K562 (cell line): Measurements from ENCODE around the gene TMEM270. TPM values are rescaled to one million over a fixed set of nuclear protein-coding genes. Genes with fewer than 3 reads are reported as not detected.

Source experiments
- ASH1L ChIP-seq: fragments of 450-650 bp; IDR thresholded peaks from 2 replicates; pipeline ENCODE4 v1.6.1; 2018; ENCODE audit warnings: borderline replicate concordance, mild to moderate bottlenecking, low read depth; ENCODE audit not compliant: partially characterized antibody
- CBFB ChIP-seq: sonication (generic); formaldehyde crosslinking; IDR thresholded peaks from 2 replicates; pipeline ENCODE4 v1.4.0; 2020; ENCODE audit warnings: mild to moderate bottlenecking, missing genetic modification reagents
- CTBP1 ChIP-seq: fragments of 450-650 bp; IDR thresholded peaks from 2 replicates; pipeline ENCODE4 v1.6.1; 2016; ENCODE audit warnings: borderline replicate concordance
- EGR1 ChIP-seq: fragments of 450-650 bp; conservative IDR thresholded peaks from 2 replicates; pipeline ENCODE4 v1.6.1; 2017; ENCODE audit warnings: mild to moderate bottlenecking
- ETV5 ChIP-seq: sonication (generic); formaldehyde crosslinking; IDR thresholded peaks from 2 replicates; pipeline ENCODE4 v1.4.0; 2020; ENCODE audit warnings: low read depth, mild to moderate bottlenecking, missing genetic modification reagents
- KLF16 ChIP-seq: IDR thresholded peaks from 2 replicates; pipeline ENCODE4 v1.6.1; 2016; ENCODE audit warnings: antibody characterized with exemption
- MAZ ChIP-seq, 2 experiments: fragments of 450-650 bp in 1 of 2; sonication (generic) in 1 of 2; formaldehyde crosslinking; IDR thresholded peaks in 1 of 2; conservative IDR thresholded peaks in 1 of 2; 2 replicates each; pipeline versions ENCODE4 v1.4.0 to v1.5.0; 2020; ENCODE audit warnings: mild to moderate bottlenecking in 1 of 2, missing genetic modification reagents in 1 of 2
- NONO ChIP-seq, 2 experiments: fragments of 200-400 bp in 1 of 2; fragments of 450-650 bp in 1 of 2; formaldehyde crosslinking in 1 of 2; IDR thresholded peaks; 2 replicates each; pipeline ENCODE4 v1.6.1; 2017; ENCODE audit warnings: low read depth in 2 of 2, mild to moderate bottlenecking in 2 of 2, moderate library complexity in 2 of 2, low read length in 1 of 2
- RAD21 ChIP-seq, 2 experiments: fragments of 250-450 bp in 1 of 2; fragments of 450-650 bp in 1 of 2; sonication (Bioruptor Pico) in 1 of 2; formaldehyde crosslinking in 1 of 2; IDR thresholded peaks in 1 of 2; conservative IDR thresholded peaks in 1 of 2; 2 replicates each; pipeline versions ENCODE4 v1.4.0 to v1.8.0; 2020 to 2022; ENCODE audit warnings: mild to moderate bottlenecking in 2 of 2, moderate library complexity in 1 of 2
- SMC3 ChIP-seq: conservative IDR thresholded peaks from 2 replicates; pipeline ENCODE4 v1.6.1; 2011; ENCODE audit warnings: low read depth, low read length, improper control_type of control experiment; ENCODE audit not compliant: insufficient read depth
- TCF3 ChIP-seq: sonication (generic); formaldehyde crosslinking; IDR thresholded peaks from 2 replicates; pipeline ENCODE4 v1.4.0; 2020; ENCODE audit warnings: mild to moderate bottlenecking, missing genetic modification reagents
- ZNF133 ChIP-seq: fragments of 250-450 bp; sonication (Bioruptor Pico); IDR thresholded peaks from 2 replicates; pipeline ENCODE4 v1.4.0; 2020; ENCODE audit warnings: mild to moderate bottlenecking
- ZNF184 ChIP-seq: sonication (generic); formaldehyde crosslinking; IDR thresholded peaks from 2 replicates; pipeline ENCODE4 v1.5.0; 2020; ENCODE audit warnings: missing genetic modification reagents
- ZNF408 ChIP-seq: fragments of 250-450 bp; sonication (Bioruptor Pico); IDR thresholded peaks from 2 replicates; pipeline ENCODE4 v1.4.0; 2020; ENCODE audit warnings: low read depth, mild to moderate bottlenecking, moderate library complexity
- polyA plus RNA-seq, 8 experiments: library from polyadenylated mRNA; depleted of rRNA in 4 of 8; stranded (reverse) in 5 of 8; unstranded in 3 of 8; fragments of >200 nt; fragmentation: Nextera tagmentation in 2 of 8; fragmentation: Illumina TruSeq in 1 of 8; extraction: Ambion mirVana in 2 of 8; extraction: Trizol in 1 of 8; gene quantifications; 2 replicates each; pipeline versions ENCODE4 v1.2.1 to v1.2.3, GENCODE V29; 2011 to 2014; ENCODE audit warnings: inconsistent platforms in 1 of 8, missing spikeins in 1 of 8
- total RNA-seq, 7 experiments: library from RNA; depleted of rRNA in 6 of 7; stranded (reverse); fragments of >200 nt in 6 of 7; fragmentation: Illumina TruSeq in 2 of 7; extraction: Trizol in 2 of 7; gene quantifications; 2 replicates each; pipeline versions ENCODE4 v1.2.1 to v1.2.3, GENCODE V29; 2011 to 2021; ENCODE audit warnings: low replicate concordance in 1 of 7
- TF ChIP-seq, protein P1 (sequence below): fragments of 450-650 bp; IDR thresholded peaks from 2 replicates; pipeline ENCODE4 v1.7.1; 2018; ENCODE audit warnings: mild to moderate bottlenecking, low read depth; ENCODE audit not compliant: partially characterized antibody
- TF ChIP-seq, protein P2 (sequence below): IDR thresholded peaks from 2 replicates; pipeline ENCODE4 v1.6.1; 2016; ENCODE audit warnings: missing genetic modification characterization, missing compliant biosample characterization
- TF ChIP-seq, protein P3 (sequence below): IDR thresholded peaks from 2 replicates; pipeline ENCODE4 v1.6.1; 2014; ENCODE audit warnings: antibody characterized with exemption
- TF ChIP-seq, protein P4 (sequence below): fragments of 250-450 bp; sonication (Bioruptor Pico); IDR thresholded peaks from 2 replicates; pipeline ENCODE4 v1.8.0; 2022; ENCODE audit warnings: inconsistent platforms
- TF ChIP-seq, protein P5 (sequence below): fragments of 200-800 bp; sonication (Bioruptor generic); IDR thresholded peaks from 2 replicates; pipeline ENCODE4 v1.6.1; 2017; ENCODE audit warnings: missing genetic modification characterization, missing compliant biosample characterization

Gene TMEM270
- total and polyA plus RNA-seq, 9 of the 15 experiments (the other 6 are each of a cell fraction or from before 2014, with no cell fraction given): not detected

DNA sequence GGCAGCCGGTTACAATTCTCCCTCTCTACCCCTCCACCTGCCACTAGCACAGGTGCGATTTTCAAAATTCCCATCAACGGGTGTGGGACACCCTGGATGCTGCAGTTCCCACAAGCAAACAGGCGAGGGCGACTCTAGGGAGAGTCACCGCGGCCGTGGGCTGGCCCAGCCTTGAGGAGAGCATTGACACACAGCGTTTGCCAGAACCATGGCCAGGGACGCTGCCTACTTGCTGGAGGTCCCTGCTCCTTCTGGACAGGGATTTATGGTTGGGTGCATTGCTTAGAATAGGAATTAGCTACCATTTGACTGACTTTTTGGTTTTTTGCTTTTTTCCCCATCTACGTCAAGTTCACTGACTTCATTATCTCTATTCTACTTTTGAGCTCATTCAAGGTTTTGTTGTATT is 49.2 kb upstream of the TMEM270 start (continued):
- TF ChIP-seq ETV5: peak; percentile 63; the same call in 1 of the 2 replicates
- TF ChIP-seq CTBP1: peak; percentile 74
- TF ChIP-seq NONO (IDR thresholded peaks at IDR 0.05; ENCODE audit: low read depth in 2 of 2, low read length in 1 of 2): no peak
- TF ChIP-seq, protein P1, sequence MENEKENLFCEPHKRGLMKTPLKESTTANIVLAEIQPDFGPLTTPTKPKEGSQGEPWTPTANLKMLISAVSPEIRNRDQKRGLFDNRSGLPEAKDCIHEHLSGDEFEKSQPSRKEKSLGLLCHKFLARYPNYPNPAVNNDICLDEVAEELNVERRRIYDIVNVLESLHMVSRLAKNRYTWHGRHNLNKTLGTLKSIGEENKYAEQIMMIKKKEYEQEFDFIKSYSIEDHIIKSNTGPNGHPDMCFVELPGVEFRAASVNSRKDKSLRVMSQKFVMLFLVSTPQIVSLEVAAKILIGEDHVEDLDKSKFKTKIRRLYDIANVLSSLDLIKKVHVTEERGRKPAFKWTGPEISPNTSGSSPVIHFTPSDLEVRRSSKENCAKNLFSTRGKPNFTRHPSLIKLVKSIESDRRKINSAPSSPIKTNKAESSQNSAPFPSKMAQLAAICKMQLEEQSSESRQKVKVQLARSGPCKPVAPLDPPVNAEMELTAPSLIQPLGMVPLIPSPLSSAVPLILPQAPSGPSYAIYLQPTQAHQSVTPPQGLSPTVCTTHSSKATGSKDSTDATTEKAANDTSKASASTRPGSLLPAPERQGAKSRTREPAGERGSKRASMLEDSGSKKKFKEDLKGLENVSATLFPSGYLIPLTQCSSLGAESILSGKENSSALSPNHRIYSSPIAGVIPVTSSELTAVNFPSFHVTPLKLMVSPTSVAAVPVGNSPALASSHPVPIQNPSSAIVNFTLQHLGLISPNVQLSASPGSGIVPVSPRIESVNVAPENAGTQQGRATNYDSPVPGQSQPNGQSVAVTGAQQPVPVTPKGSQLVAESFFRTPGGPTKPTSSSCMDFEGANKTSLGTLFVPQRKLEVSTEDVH: peak; percentile 39
- no peak for TF ChIP-seq ZNF184
- 0 out of 2 replicates have a peak, but pooled peaks have one; percentile 11 for TF ChIP-seq EGR1
- TF ChIP-seq, protein P2, sequence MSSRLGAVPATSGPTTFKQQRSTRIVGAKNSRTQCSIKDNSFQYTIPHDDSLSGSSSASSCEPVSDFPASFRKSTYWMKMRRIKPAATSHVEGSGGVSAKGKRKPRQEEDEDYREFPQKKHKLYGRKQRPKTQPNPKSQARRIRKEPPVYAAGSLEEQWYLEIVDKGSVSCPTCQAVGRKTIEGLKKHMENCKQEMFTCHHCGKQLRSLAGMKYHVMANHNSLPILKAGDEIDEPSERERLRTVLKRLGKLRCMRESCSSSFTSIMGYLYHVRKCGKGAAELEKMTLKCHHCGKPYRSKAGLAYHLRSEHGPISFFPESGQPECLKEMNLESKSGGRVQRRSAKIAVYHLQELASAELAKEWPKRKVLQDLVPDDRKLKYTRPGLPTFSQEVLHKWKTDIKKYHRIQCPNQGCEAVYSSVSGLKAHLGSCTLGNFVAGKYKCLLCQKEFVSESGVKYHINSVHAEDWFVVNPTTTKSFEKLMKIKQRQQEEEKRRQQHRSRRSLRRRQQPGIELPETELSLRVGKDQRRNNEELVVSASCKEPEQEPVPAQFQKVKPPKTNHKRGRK: no peak
- peak; percentile 92 for TF ChIP-seq SMC3
- TF ChIP-seq, protein P3, sequence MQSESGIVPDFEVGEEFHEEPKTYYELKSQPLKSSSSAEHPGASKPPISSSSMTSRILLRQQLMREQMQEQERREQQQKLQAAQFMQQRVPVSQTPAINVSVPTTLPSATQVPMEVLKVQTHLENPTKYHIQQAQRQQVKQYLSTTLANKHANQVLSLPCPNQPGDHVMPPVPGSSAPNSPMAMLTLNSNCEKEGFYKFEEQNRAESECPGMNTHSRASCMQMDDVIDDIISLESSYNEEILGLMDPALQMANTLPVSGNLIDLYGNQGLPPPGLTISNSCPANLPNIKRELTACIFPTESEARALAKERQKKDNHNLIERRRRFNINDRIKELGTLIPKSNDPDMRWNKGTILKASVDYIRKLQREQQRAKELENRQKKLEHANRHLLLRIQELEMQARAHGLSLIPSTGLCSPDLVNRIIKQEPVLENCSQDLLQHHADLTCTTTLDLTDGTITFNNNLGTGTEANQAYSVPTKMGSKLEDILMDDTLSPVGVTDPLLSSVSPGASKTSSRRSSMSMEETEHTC: 0 out of 2 replicates have a peak, but pooled peaks have one; percentile 31
- TF ChIP-seq ZNF408 (CRISPR knock-in tag): no peak
- peak in 1 of 2 experiments; percentile 50; a peak in 2 of 4 replicates for TF ChIP-seq MAZ (CRISPR knock-in tag; conservative IDR thresholded peaks at IDR 0.05 in 1 of 2, IDR thresholded peaks at IDR 0.05 in 1 of 2)
- TF ChIP-seq, protein P4, sequence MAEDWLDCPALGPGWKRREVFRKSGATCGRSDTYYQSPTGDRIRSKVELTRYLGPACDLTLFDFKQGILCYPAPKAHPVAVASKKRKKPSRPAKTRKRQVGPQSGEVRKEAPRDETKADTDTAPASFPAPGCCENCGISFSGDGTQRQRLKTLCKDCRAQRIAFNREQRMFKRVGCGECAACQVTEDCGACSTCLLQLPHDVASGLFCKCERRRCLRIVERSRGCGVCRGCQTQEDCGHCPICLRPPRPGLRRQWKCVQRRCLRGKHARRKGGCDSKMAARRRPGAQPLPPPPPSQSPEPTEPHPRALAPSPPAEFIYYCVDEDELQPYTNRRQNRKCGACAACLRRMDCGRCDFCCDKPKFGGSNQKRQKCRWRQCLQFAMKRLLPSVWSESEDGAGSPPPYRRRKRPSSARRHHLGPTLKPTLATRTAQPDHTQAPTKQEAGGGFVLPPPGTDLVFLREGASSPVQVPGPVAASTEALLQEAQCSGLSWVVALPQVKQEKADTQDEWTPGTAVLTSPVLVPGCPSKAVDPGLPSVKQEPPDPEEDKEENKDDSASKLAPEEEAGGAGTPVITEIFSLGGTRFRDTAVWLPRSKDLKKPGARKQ: no peak
- TF ChIP-seq, protein P5, sequence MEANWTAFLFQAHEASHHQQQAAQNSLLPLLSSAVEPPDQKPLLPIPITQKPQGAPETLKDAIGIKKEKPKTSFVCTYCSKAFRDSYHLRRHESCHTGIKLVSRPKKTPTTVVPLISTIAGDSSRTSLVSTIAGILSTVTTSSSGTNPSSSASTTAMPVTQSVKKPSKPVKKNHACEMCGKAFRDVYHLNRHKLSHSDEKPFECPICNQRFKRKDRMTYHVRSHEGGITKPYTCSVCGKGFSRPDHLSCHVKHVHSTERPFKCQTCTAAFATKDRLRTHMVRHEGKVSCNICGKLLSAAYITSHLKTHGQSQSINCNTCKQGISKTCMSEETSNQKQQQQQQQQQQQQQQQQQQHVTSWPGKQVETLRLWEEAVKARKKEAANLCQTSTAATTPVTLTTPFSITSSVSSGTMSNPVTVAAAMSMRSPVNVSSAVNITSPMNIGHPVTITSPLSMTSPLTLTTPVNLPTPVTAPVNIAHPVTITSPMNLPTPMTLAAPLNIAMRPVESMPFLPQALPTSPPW (CRISPR knock-in tag): peak; percentile 24; the same call in 1 of the 2 replicates
- peak; percentile 45; the same call in 1 of the 2 replicates for TF ChIP-seq KLF16
- peak; percentile 20; the same call in 1 of the 2 replicates for TF ChIP-seq TCF3
- no peak for TF ChIP-seq ZNF133
- TF ChIP-seq CBFB (CRISPR knock-in tag): peak; percentile 50; the same call in 1 of the 2 replicates
- TF ChIP-seq ASH1L: no peak
- peak; percentile 58 to 88 for TF ChIP-seq RAD21 (CRISPR knock-in tag; conservative IDR thresholded peaks at IDR 0.05 in 1 of 2, IDR thresholded peaks at IDR 0.05 in 1 of 2)
